ENCODE measurements around the gene UBTF. TPM values are rescaled to one million over a fixed set of nuclear protein-coding genes. Genes with fewer than 3 reads are reported as not detected.
A peak's percentile ranks its signal among the peaks of the same experiment; 100 is the strongest.

The UBTF gene
- total RNA-seq, 1 donor from 2014 or later: 51.7 TPM

- H3K9me3 ChIP-seq (ENCODE audit: control insufficient read depth in 3 of 3, low read length in 3 of 3): no peaks in the 10 kb centered on the region
- peaks cover 0 to 3% (median 0%) of the 10 kb centered on the region in 3 donors for H3K27me3 ChIP-seq (ENCODE audit: control insufficient read depth in 3 of 3, insufficient read depth in 3 of 3, low read length in 3 of 3)
- H3K4me1 ChIP-seq (ENCODE audit: control insufficient read depth in 3 of 3, insufficient read depth in 3 of 3, low read length in 3 of 3): no peaks in the 10 kb centered on the region
- H3K9ac ChIP-seq (ENCODE audit: low read depth in 1 of 3, low read length in 3 of 3): no peak overlapping the region
- H3K27ac ChIP-seq (ENCODE audit: low read depth, low read length): no peak overlapping the region
- no peaks in the 10 kb centered on the region for H3K36me3 ChIP-seq (ENCODE audit: control insufficient read depth in 3 of 3, insufficient read depth in 3 of 3, low read length in 3 of 3)
- no peak overlapping the region for H3K4me3 ChIP-seq (ENCODE audit: low read length in 3 of 3)
Observed at GRCh38 chr17:44258811-44259351, 39.4 kb upstream of the UBTF start.

GRCh38 chr17:44257815-44258760 lies 38.6 kb upstream of the UBTF start:
- Histone ChIP-seq H3K4me1 (ENCODE audit: control insufficient read depth in 3 of 3, insufficient read depth in 3 of 3, low read length in 3 of 3) (no peaks in the 10 kb centered on the region), H3K27me3 (ENCODE audit: control insufficient read depth in 3 of 3, insufficient read depth in 3 of 3, low read length in 3 of 3) (peaks cover 0 to 3% (median 0%) of the 10 kb centered on the region in 3 donors)

GRCh38 chr17:44256671-44257070 lies 37.2 kb upstream of the UBTF start:
- H3K27me3 ChIP-seq (ENCODE audit: control insufficient read depth in 3 of 3, insufficient read depth in 3 of 3, low read length in 3 of 3): peaks cover 0 to 3% (median 0%) of the 10 kb centered on the region in 3 donors
- no peaks in the 10 kb centered on the region for H3K9me3 ChIP-seq (ENCODE audit: control insufficient read depth in 3 of 3, low read length in 3 of 3)
- no peak overlapping the region for H3K9ac ChIP-seq (ENCODE audit: low read depth in 1 of 3, low read length in 3 of 3)
- no peaks in the 10 kb centered on the region for H3K4me1 ChIP-seq (ENCODE audit: control insufficient read depth in 3 of 3, insufficient read depth in 3 of 3, low read length in 3 of 3)
- H3K27ac ChIP-seq (ENCODE audit: low read depth, low read length): no peak overlapping the region
- H3K4me3 ChIP-seq (ENCODE audit: low read length in 3 of 3): no peak overlapping the region
- H3K36me3 ChIP-seq (ENCODE audit: control insufficient read depth in 3 of 3, insufficient read depth in 3 of 3, low read length in 3 of 3): no peaks in the 10 kb centered on the region

More at GRCh38 chr17:44257815-44258760, 38.6 kb upstream of the UBTF start:
- no peak overlapping the region for H3K27ac ChIP-seq (ENCODE audit: low read depth, low read length)
- H3K9ac ChIP-seq (ENCODE audit: low read depth in 1 of 3, low read length in 3 of 3): no peak overlapping the region
- H3K4me3 ChIP-seq (ENCODE audit: low read length in 3 of 3): no peak overlapping the region
- no peaks in the 10 kb centered on the region for H3K9me3 ChIP-seq (ENCODE audit: control insufficient read depth in 3 of 3, low read length in 3 of 3)
- H3K36me3 ChIP-seq (ENCODE audit: control insufficient read depth in 3 of 3, insufficient read depth in 3 of 3, low read length in 3 of 3): no peaks in the 10 kb centered on the region

GRCh38 chr17:44255915-44256314 lies 36.4 kb upstream of the UBTF start:
- H3K4me3 ChIP-seq (ENCODE audit: low read length in 3 of 3): no peak overlapping the region
- no peak overlapping the region for H3K9ac ChIP-seq (ENCODE audit: low read depth in 1 of 3, low read length in 3 of 3)
- no peak overlapping the region for H3K27ac ChIP-seq (ENCODE audit: low read depth, low read length)
- H3K36me3 ChIP-seq (ENCODE audit: control insufficient read depth in 3 of 3, insufficient read depth in 3 of 3, low read length in 3 of 3): no peaks in the 10 kb centered on the region
- H3K9me3 ChIP-seq (ENCODE audit: control insufficient read depth in 3 of 3, low read length in 3 of 3): no peaks in the 10 kb centered on the region
- H3K27me3 ChIP-seq (ENCODE audit: control insufficient read depth in 3 of 3, insufficient read depth in 3 of 3, low read length in 3 of 3): peaks cover 0 to 3% (median 0%) of the 10 kb centered on the region in 3 donors
- no peaks in the 10 kb centered on the region for H3K4me1 ChIP-seq (ENCODE audit: control insufficient read depth in 3 of 3, insufficient read depth in 3 of 3, low read length in 3 of 3)

GRCh38 chr17:44254361-44255095 lies 35.1 kb upstream of the UBTF start:
- Histone ChIP-seq H3K9ac (ENCODE audit: low read depth in 1 of 3, low read length in 3 of 3) (no peak overlapping the region), H3K36me3 (ENCODE audit: control insufficient read depth in 3 of 3, insufficient read depth in 3 of 3, low read length in 3 of 3) (no peaks in the 10 kb centered on the region), H3K4me1 (ENCODE audit: control insufficient read depth in 3 of 3, insufficient read depth in 3 of 3, low read length in 3 of 3) (no peaks in the 10 kb centered on the region), H3K27me3 (ENCODE audit: control insufficient read depth in 3 of 3, insufficient read depth in 3 of 3, low read length in 3 of 3) (peaks cover 0 to 3% (median 0%) of the 10 kb centered on the region in 3 donors), H3K9me3 (ENCODE audit: control insufficient read depth in 3 of 3, low read length in 3 of 3) (no peaks in the 10 kb centered on the region), H3K27ac (ENCODE audit: low read depth, low read length) (no peak overlapping the region), H3K4me3 (ENCODE audit: low read length in 3 of 3) (no peak overlapping the region)

- no peak overlapping the region for H3K27ac ChIP-seq (ENCODE audit: low read depth, low read length)
- no peak overlapping the region for H3K9ac ChIP-seq (ENCODE audit: low read depth in 1 of 3, low read length in 3 of 3)
- peaks cover 6 to 7% (median 6%) of the 10 kb centered on the region in 3 donors for H3K4me1 ChIP-seq (ENCODE audit: control insufficient read depth in 3 of 3, insufficient read depth in 3 of 3, low read length in 3 of 3)
- H3K4me3 ChIP-seq (ENCODE audit: low read length in 3 of 3): no peak overlapping the region
- H3K36me3 ChIP-seq (ENCODE audit: control insufficient read depth in 3 of 3, insufficient read depth in 3 of 3, low read length in 3 of 3): no peaks in the 10 kb centered on the region
- no peaks in the 10 kb centered on the region for H3K9me3 ChIP-seq (ENCODE audit: control insufficient read depth in 3 of 3, low read length in 3 of 3)
- peaks cover 0 to 3% (median 0%) of the 10 kb centered on the region in 3 donors for H3K27me3 ChIP-seq (ENCODE audit: control insufficient read depth in 3 of 3, insufficient read depth in 3 of 3, low read length in 3 of 3)
Observed at GRCh38 chr17:44253006-44253405, 33.5 kb upstream of the UBTF start.

- Histone ChIP-seq H3K36me3 (ENCODE audit: control insufficient read depth in 3 of 3, insufficient read depth in 3 of 3, low read length in 3 of 3) (no peaks in the 10 kb centered on the region), H3K9ac (ENCODE audit: low read depth in 1 of 3, low read length in 3 of 3) (no peak overlapping the region), H3K27ac (ENCODE audit: low read depth, low read length) (no peak overlapping the region), H3K9me3 (ENCODE audit: control insufficient read depth in 3 of 3, low read length in 3 of 3) (no peaks in the 10 kb centered on the region), H3K27me3 (ENCODE audit: control insufficient read depth in 3 of 3, insufficient read depth in 3 of 3, low read length in 3 of 3) (peaks cover 0 to 3% (median 0%) of the 10 kb centered on the region in 3 donors), H3K4me3 (ENCODE audit: low read length in 3 of 3) (no peak overlapping the region), H3K4me1 (ENCODE audit: control insufficient read depth in 3 of 3, insufficient read depth in 3 of 3, low read length in 3 of 3) (peaks cover 24 to 26% (median 26%) of the 10 kb centered on the region in 3 donors)
Observed at GRCh38 chr17:44251062-44251461, 31.6 kb upstream of the UBTF start.

- Histone ChIP-seq H3K27me3 (ENCODE audit: control insufficient read depth in 3 of 3, insufficient read depth in 3 of 3, low read length in 3 of 3) (peaks cover 0 to 3% (median 0%) of the 10 kb centered on the region in 3 donors), H3K27ac (ENCODE audit: low read depth, low read length) (no peak overlapping the region), H3K4me3 (ENCODE audit: low read length in 3 of 3) (no peak overlapping the region)
Observed at GRCh38 chr17:44249501-44250246, 30.2 kb upstream of the UBTF start.

GRCh38 chr17:44247876-44248736 lies 28.6 kb upstream of the UBTF start:
- Histone ChIP-seq H3K27me3 (ENCODE audit: control insufficient read depth in 3 of 3, insufficient read depth in 3 of 3, low read length in 3 of 3) (no peaks in the 10 kb centered on the region), H3K27ac (ENCODE audit: low read depth, low read length) (no peak overlapping the region), H3K4me3 (ENCODE audit: low read length in 3 of 3) (peak overlapping the region; percentile 13 to 38 (median 32)), H3K36me3 (ENCODE audit: control insufficient read depth in 3 of 3, insufficient read depth in 3 of 3, low read length in 3 of 3) (no peaks in the 10 kb centered on the region), H3K4me1 (ENCODE audit: control insufficient read depth in 3 of 3, insufficient read depth in 3 of 3, low read length in 3 of 3) (peaks cover 29 to 32% (median 32%) of the 10 kb centered on the region in 3 donors), H3K9ac (ENCODE audit: low read depth in 1 of 3, low read length in 3 of 3) (peak overlapping the region in 2 of 3 donors; percentile 65 to 76), H3K9me3 (ENCODE audit: control insufficient read depth in 3 of 3, low read length in 3 of 3) (no peaks in the 10 kb centered on the region)

More at GRCh38 chr17:44249501-44250246, 30.2 kb upstream of the UBTF start:
- Histone ChIP-seq H3K9ac (ENCODE audit: low read depth in 1 of 3, low read length in 3 of 3) (no peak overlapping the region), H3K9me3 (ENCODE audit: control insufficient read depth in 3 of 3, low read length in 3 of 3) (no peaks in the 10 kb centered on the region), H3K36me3 (ENCODE audit: control insufficient read depth in 3 of 3, insufficient read depth in 3 of 3, low read length in 3 of 3) (no peaks in the 10 kb centered on the region), H3K4me1 (ENCODE audit: control insufficient read depth in 3 of 3, insufficient read depth in 3 of 3, low read length in 3 of 3) (peaks cover 29 to 32% (median 32%) of the 10 kb centered on the region in 3 donors)
